ENCODE measurements around the gene DYNLT1.

Gene DYNLT1

DNA sequence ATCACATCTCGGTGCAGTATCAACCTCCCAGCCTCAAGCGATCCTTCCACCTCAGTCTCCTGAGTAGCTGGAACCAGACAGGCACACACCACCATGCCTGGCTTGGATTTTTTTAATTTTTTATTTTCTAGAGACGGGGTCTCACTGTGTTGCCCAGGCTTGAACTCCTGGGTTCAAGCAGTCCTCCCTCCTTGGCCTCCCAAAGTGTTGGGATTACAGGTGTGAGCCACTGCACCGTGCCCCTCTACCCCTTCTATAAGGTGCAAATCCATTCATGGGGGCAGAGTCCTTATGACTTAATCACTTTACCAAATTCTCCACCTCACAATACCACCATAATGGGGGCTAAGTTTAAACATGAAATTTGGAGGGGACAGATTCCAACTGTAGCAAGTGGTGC, 47.0 kb downstream of the DYNLT1 start:
- DNase-seq (ENCODE audit: low spot score): no peak

DNA sequence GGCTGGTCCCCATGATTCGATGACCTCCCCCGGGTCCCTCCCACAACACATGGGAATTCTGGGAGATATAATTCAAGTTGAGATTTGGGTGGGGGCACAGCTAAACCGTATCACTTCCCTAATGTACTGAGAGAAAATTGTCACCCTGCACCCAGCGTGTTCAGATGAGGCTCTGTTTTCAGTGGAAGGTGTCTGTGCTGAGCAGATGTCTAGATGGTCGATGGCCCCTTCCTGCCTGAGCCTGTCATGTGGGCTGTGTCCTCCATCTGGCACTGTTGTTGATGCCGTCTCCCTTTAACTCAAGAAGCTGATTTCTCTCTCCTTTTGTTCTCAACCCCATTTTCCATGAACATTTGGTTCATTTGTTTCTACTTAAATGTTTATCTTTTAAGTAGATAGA, 47.7 kb downstream of the DYNLT1 start:
- no peak for DNase-seq (ENCODE audit: low spot score)

DNA sequence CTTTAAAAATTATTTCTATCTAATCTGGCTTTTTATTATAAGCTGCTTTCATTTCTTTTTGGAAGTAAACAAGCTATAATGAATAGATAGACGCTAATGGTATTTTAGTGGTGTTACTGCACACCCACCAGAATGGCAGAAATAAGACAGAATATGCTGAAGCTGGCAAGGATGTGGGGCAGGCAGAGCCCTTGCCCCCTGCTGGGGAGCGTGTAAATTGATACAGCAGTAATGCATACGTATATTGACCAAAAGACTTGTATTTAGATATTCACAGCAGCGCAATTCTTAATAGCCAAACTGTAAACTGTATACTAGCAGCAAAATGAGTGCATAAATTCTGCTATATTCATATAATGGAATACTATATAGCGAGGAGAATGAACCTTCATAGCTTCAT, 49.3 kb downstream of the DYNLT1 start:
- no peak for DNase-seq (ENCODE audit: low spot score)

DNA sequence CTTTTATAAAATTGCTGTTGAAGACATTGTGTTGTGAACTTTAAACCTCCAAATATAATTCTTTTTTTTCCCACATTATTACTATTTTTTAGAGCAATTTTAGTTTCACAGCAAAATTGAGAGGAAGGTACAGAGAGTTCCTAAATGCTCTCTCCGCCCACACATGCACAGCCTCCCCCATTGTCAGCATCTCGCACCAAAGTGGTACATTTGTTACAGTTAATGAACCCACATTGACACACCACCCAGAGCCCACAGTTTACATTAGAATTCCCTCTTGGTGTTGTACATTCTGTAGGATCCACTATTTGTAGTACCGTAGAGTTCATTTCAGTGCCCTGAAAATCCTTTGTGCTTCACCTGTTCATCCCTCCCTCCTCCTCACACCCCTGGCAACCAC, 50.9 kb downstream of the DYNLT1 start:
- no peak for DNase-seq (ENCODE audit: low spot score)

DNA sequence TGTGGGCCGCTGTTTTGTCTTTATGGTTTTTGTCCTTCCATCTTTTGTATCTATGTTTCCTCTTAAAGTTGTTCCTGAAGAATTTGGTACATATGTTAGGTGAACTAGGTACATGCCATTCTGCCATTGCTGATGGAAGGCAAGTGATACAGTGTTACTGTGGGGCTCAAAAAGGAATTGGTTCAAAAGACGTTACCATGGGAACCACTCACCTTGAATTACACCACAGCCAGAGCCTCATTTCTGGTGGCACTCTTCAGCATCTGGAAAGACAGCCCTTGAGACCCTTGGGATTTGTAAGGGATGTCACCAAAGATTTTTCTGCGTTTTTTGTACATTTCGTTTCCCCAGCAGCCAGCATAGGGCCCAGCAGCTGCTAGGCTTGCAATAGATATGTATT, 52.7 kb downstream of the DYNLT1 start:
- no peak for DNase-seq (ENCODE audit: low spot score)

DNA sequence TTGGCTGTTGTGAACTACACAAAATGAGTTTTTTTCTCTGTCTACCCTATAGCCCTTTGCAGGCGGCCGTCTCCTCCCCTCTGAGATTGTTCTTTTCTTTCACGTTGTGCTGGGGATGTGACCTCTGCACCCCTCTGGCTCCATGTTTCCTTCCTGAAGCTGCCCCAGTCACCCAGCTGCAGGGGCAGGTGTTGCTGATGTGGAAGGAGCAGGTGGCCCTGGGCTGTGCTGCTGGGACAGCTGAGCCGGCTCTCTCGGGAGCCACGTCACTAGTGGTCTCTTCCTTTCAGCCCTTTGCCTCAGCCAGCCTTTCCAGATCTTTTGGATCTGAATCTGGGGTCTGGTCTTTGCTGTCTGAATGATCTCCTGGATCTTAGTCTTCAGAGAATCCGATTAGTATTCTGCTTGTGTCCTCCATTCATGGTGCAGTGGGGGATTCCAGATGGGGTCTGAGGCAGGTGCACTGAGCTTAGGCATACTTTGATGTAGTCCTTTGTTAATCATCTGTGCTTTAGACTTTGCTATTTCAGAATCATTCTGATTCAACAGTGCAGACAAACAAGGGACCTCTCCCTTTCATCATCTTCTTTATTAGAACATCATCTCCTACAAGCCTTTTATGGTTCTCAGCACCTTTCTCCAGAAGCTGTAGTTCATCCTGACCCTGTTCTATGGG, 53.3 kb downstream of the DYNLT1 start:
- DNase-seq (ENCODE audit: low spot score): no peak

DNA sequence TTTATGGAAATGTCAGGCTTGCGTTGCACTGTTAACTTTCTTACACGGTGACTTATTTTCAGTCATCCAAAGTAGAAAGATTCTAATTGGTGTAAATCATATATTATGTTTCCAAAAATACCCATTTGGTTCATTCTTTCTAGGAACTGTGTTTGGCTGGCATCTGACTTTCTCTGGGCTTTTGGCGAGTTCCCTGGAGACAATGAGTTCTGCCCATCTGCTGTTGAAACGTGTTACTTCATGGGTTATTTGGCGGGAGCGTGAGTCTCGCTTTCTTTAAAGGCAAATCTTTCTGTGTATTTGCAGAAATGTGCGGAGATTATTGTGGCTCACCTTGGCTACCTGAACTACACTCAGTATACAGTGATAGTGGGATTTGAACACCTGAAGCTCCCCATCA, 55.2 kb downstream of the DYNLT1 start:
- no peak for DNase-seq (ENCODE audit: low spot score)

DNA sequence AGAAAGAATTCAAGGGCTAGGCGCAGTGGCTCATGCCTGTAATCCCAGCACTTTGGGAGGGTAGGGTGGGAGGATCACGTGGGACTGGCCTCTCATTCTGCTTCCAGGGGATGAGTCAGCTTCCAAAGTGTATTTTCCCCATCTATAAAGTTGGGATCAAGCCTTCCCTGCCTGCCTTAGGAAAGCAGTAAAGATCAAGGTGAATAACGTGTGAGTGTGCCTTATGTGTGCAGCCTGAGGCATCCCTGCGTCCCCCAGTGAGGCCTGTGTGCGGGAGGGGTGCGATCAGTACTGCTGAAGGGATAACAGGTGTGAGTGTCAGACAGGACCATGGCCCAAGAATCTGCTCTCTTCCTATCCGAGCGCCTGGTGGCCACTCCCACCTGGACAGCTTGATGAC, 57.9 kb downstream of the DYNLT1 start:
- DNase-seq (ENCODE audit: low spot score): no peak

Measured in pons (tissue), 1 donor.